HepG2 (cell line): ENCODE measurements around the gene MRGPRE. TPM values are rescaled to one million over a fixed set of nuclear protein-coding genes. Genes with fewer than 3 reads are reported as not detected.

Experiments
- ATAC-seq: fragments of 200-7000 bp; cut with Tn5 transposase; 3 replicates; pipeline ENCODE4 v1.9.1; 2020; ENCODE audit warnings: mild to moderate bottlenecking, moderate library complexity
- BruUV-seq: library from RNA; stranded (reverse); fragments of 400-500 nt; replicated peaks from 2 replicates; lab custom pipeline; 2021; lab: Mats Ljungman, UMichigan
- CTCF ChIA-PET: fragments of 300-600 bp; formaldehyde crosslinking; extraction: SDS; loops from one replicate; lab custom pipeline; 2021; ENCODE audit warnings: low total read pairs, inconsistent platforms, low intra/inter-chr PET ratio; lab: Yijun Ruan, JAX
- POLR2A ChIA-PET: fragments of 350-600 bp; sonication (Branson Sonifier 250); formaldehyde crosslinking; loops from one replicate; lab custom pipeline; 2020; ENCODE audit warnings: antibody characterized with exemption, inconsistent platforms; lab: Yijun Ruan, JAX
- DNase-seq: peaks from one replicate; pipeline ENCODE4 v3.0.0-alpha.2; 2015; ENCODE audit warnings: low spot score
- FAIRE-seq: peaks from 3 replicates; lab custom pipeline; 2011; peaks lifted over from hg19 to GRCh38; lab: Jason Lieb, UNC
- H2AFZ ChIP-seq: one replicate; pipeline ENCODE4 v1.6.1; 2011; ENCODE audit warnings: low read length, inconsistent platforms
- H3K27ac ChIP-seq: fragments of 300-600 bp; 3 replicates; pipeline ENCODE4 v1.8.0; 2011; ENCODE audit warnings: mixed run types, mild to moderate bottlenecking, mixed read lengths, low read length, inconsistent platforms; ENCODE audit not compliant: insufficient read depth; ENCODE audit errors: extremely low read length
- H3K27me3 ChIP-seq, 2 experiments: fragments of 200-600 bp in 1 of 2; 2 replicates in 1 of 2; 3 replicates in 1 of 2; pipeline versions ENCODE4 v1.6.0 to v1.8.0; 2011; ENCODE audit warnings: low read length in 2 of 2, mild to moderate bottlenecking in 2 of 2, moderate library complexity in 2 of 2, inconsistent platforms in 1 of 2; ENCODE audit not compliant: insufficient read depth in 2 of 2, control insufficient read depth in 1 of 2
- H3K36me3 ChIP-seq, 2 experiments: fragments of 200-600 bp in 1 of 2; replicated peaks in 1 of 2; 2 replicates in 1 of 2; 3 replicates in 1 of 2; pipeline versions ENCODE4 v1.5.1 to v1.8.0; 2011; ENCODE audit warnings: low read length in 2 of 2, inconsistent platforms in 1 of 2; ENCODE audit not compliant: insufficient read depth in 2 of 2, control insufficient read depth in 1 of 2
- H3K4me1 ChIP-seq: 2 replicates; pipeline ENCODE4 v1.5.1; 2012; ENCODE audit warnings: low read length, inconsistent platforms; ENCODE audit not compliant: insufficient read depth
- H3K4me2 ChIP-seq: 2 replicates; pipeline ENCODE4 v1.6.0; 2011; ENCODE audit warnings: low read depth, low read length, inconsistent platforms
- H3K4me3 ChIP-seq, 3 experiments: fragments of 200-600 bp in 1 of 3; sonication (generic), shearing (Covaris generic) in 1 of 3; replicated peaks in 1 of 3; 2 replicates each; pipeline ENCODE4 v1.5.1; 2011 to 2016; ENCODE audit warnings: low read length in 3 of 3, inconsistent platforms in 2 of 3, low read depth in 2 of 3, mild to moderate bottlenecking in 2 of 3, control low read depth in 1 of 3, mixed read lengths in 1 of 3; ENCODE audit not compliant: insufficient read depth in 1 of 3
- H3K79me2 ChIP-seq: one replicate; pipeline ENCODE4 v1.6.1; 2011; ENCODE audit warnings: low read length, inconsistent platforms; ENCODE audit not compliant: insufficient read depth
- H3K9ac ChIP-seq: 2 replicates; pipeline ENCODE4 v1.6.0; 2011; ENCODE audit warnings: mild to moderate bottlenecking, low read depth, low read length, inconsistent platforms; ENCODE audit not compliant: insufficient read depth
- H3K9me3 ChIP-seq: 2 replicates; pipeline ENCODE4 v1.5.1; 2012; ENCODE audit warnings: mild to moderate bottlenecking, low read length
- H4K20me1 ChIP-seq: 2 replicates; pipeline ENCODE4 v1.6.0; 2011; ENCODE audit warnings: inconsistent platforms, mild to moderate bottlenecking, low read length, moderate library complexity; ENCODE audit not compliant: insufficient read depth
- AGO2 ChIP-seq: fragments of 200-400 bp; formaldehyde crosslinking; optimal IDR thresholded peaks from 2 replicates; pipeline ENCODE3; 2017; ENCODE audit warnings: mild to moderate bottlenecking, low read depth, low read length, moderate library complexity
- EHMT2 ChIP-seq: fragments of 200-600 bp; sonication (generic); IDR thresholded peaks from 2 replicates; pipeline ENCODE4 v1.7.0; 2017; ENCODE audit warnings: antibody characterized with exemption, low read depth, low read length, borderline replicate concordance
- THAP11 ChIP-seq: IDR thresholded peaks from 2 replicates; pipeline ENCODE4 v1.6.1; 2016; ENCODE audit warnings: missing biosample characterization, missing genetic modification reagents
- ZFY ChIP-seq: sonication (generic); formaldehyde crosslinking; IDR thresholded peaks from 2 replicates; pipeline ENCODE4 v1.4.0; 2020; ENCODE audit warnings: missing genetic modification reagents
- ZNF576 ChIP-seq: sonication (generic); formaldehyde crosslinking; IDR thresholded peaks from 2 replicates; pipeline ENCODE4 v1.4.0; 2020; ENCODE audit warnings: mild to moderate bottlenecking, missing genetic modification reagents
- ZNF746 ChIP-seq: sonication (generic); formaldehyde crosslinking; IDR thresholded peaks from 2 replicates; pipeline ENCODE4 v1.8.0; 2022; ENCODE audit warnings: mild to moderate bottlenecking, missing genetic modification reagents
- ZNF790 ChIP-seq: sonication (generic); formaldehyde crosslinking; IDR thresholded peaks from 2 replicates; pipeline ENCODE4 v1.8.0; 2022; ENCODE audit warnings: missing genetic modification reagents, mild to moderate bottlenecking, borderline replicate concordance
- ZUFSP ChIP-seq: sonication (generic); formaldehyde crosslinking; IDR thresholded peaks from 2 replicates; pipeline ENCODE4 v1.9.0; 2021; ENCODE audit warnings: missing genetic modification reagents, mild to moderate bottlenecking, borderline replicate concordance
- WGBS: methylation state at CpG from one replicate; pipeline ENCODE4 v1.1.6; 2017; ENCODE audit warnings: low lambda C conversion rate; 5-methylcytosine and 5-hydroxymethylcytosine counted together
- in situ Hi-C: cut with HindIII; loops from 2 replicates; pipeline ENCODE4 v1.10.0; 2017; ENCODE audit warnings: low pct_unique_long_range_greater_than_20kb; ENCODE audit not compliant: extremely low pct_ligation_motif_present
- intact Hi-C: fragments of 100-400 bp; cut with micrococcal nuclease; formaldehyde crosslinking; loops from one replicate; pipeline ENCODE4 v1.10.0; 2022; ENCODE audit not compliant: unreplicated experiment
- polyA plus RNA-seq, 8 experiments: library from polyadenylated mRNA; depleted of rRNA in 3 of 8; stranded (reverse) in 7 of 8; unstranded in 1 of 8; fragments of >200 nt; fragmentation: Illumina TruSeq in 4 of 8; extraction: Trizol in 4 of 8; gene quantifications; 2 replicates each; pipeline versions ENCODE4 v1.2.1 to v1.2.3, GENCODE V29; 2011 to 2016; ENCODE audit warnings: low read depth in 4 of 8, missing spikeins in 1 of 8, mixed read lengths in 1 of 8; ENCODE audit not compliant: insufficient read depth in 1 of 8
- total RNA-seq, 5 experiments: library from RNA; depleted of rRNA; stranded (reverse); fragments of >200 nt; fragmentation: Illumina TruSeq; extraction: Trizol; gene quantifications; 2 replicates each; pipeline ENCODE4 v1.2.3, GENCODE V29; 2016; ENCODE audit warnings: low read depth in 1 of 5

MRGPRE gene
- total and polyA plus RNA-seq, 2 of the 13 experiments (the other 11 are each of a cell fraction or from before 2014, with no cell fraction given): not detected

GRCh38 chr11:3231550-3231850, 717 bp downstream of the MRGPRE start:
- no peaks in the 10 kb centered on the region for H3K4me1 ChIP-seq
- POLR2A ChIA-PET: no interaction called here
- ATAC-seq (no peak), DNase-seq (no peak), FAIRE-seq (no peak)
- in situ Hi-C loops: no loop called here
- TF ChIP-seq ZNF790 (CRISPR knock-in tag) (no peak), ZUFSP (CRISPR knock-in tag) (no peak), ZFY (no peak), THAP11 (no peak), ZNF576 (CRISPR knock-in tag) (no peak), EHMT2 (no peak), ZNF746 (CRISPR knock-in tag) (no peak), AGO2 (no peak)
- CTCF ChIA-PET: no interaction called here
- no peaks in the 10 kb centered on the region for H3K36me3 ChIP-seq
- no peaks in the 10 kb centered on the region for H3K79me2 ChIP-seq
- BruUV-seq: no TSS peak
- no peaks in the 10 kb centered on the region for H3K9me3 ChIP-seq
- H3K4me3 ChIP-seq: no peak overlapping the region
- H4K20me1 ChIP-seq: no peaks in the 10 kb centered on the region
- no peak overlapping the region for H3K27ac ChIP-seq
- H3K4me2 ChIP-seq: no peak overlapping the region
- 9% methylated on average over 6 of the region's 6 CpGs for WGBS
- H2AFZ ChIP-seq: no peak overlapping the region
- H3K9ac ChIP-seq: no peak overlapping the region
- intact Hi-C loops: no loop called here
- H3K27me3 ChIP-seq: peaks cover 14 to 74% of the 10 kb centered on the region in 2 experiments
